ENCODE data around the gene ABCA4.

The ABCA4 gene

GRCh38 chr1:94143173-94143808, 22.3 kb upstream of the ABCA4 start:
- Mint-ChIP-seq H3K9me3 (peaks cover 0 to 4% of the 10 kb centered on the region in 2 donors), H3K4me1 (ENCODE audit: low read depth in 2 of 2) (no peaks in the 10 kb centered on the region), H3K4me3 (no peak overlapping the region), H3K36me3 (ENCODE audit: insufficient read depth) (peaks cover 10% of the 10 kb centered on the region), H3K27ac (no peak overlapping the region), H3K27me3 (peaks cover 5 to 9% of the 10 kb centered on the region in 2 donors)
- ATAC-seq (replicated peaks) (no peak), DNase-seq (no peak)

GRCh38 chr1:94142583-94142982, 21.6 kb upstream of the ABCA4 start:
- ATAC-seq (replicated peaks) (no peak), DNase-seq (no peak)
- peaks cover 5 to 9% of the 10 kb centered on the region in 2 donors for H3K27me3 Mint-ChIP-seq
- H3K4me1 Mint-ChIP-seq (ENCODE audit: low read depth in 2 of 2): no peaks in the 10 kb centered on the region
- peaks cover 10% of the 10 kb centered on the region for H3K36me3 Mint-ChIP-seq (ENCODE audit: insufficient read depth)
- H3K9me3 Mint-ChIP-seq: peaks cover 0 to 4% of the 10 kb centered on the region in 2 donors
- H3K27ac Mint-ChIP-seq: no peak overlapping the region
- H3K4me3 Mint-ChIP-seq: no peak overlapping the region

- Mint-ChIP-seq H3K27ac (no peak overlapping the region), H3K36me3 (ENCODE audit: insufficient read depth) (peaks cover 10% of the 10 kb centered on the region), H3K4me1 (ENCODE audit: low read depth in 2 of 2) (no peaks in the 10 kb centered on the region)
Observed at GRCh38 chr1:94142022-94142421, 21.1 kb upstream of the ABCA4 start.

GRCh38 chr1:94132111-94132510, 11.2 kb upstream of the ABCA4 start:
- ATAC-seq (replicated peaks) (no peak), DNase-seq (no peak)
- Mint-ChIP-seq H3K36me3 (ENCODE audit: insufficient read depth) (no peaks in the 10 kb centered on the region), H3K27me3 (peaks cover 42 to 55% of the 10 kb centered on the region in 2 donors), H3K27ac (no peak overlapping the region), H3K4me1 (ENCODE audit: low read depth in 2 of 2) (no peaks in the 10 kb centered on the region), H3K9me3 (peaks cover 0 to 2% of the 10 kb centered on the region in 2 donors), H3K4me3 (no peak overlapping the region)

More at GRCh38 chr1:94142022-94142421, 21.1 kb upstream of the ABCA4 start:
- H3K9me3 Mint-ChIP-seq: peaks cover 0 to 4% of the 10 kb centered on the region in 2 donors
- ATAC-seq (replicated peaks) (no peak), DNase-seq (no peak)
- H3K27me3 Mint-ChIP-seq: peaks cover 7 to 13% of the 10 kb centered on the region in 2 donors
- H3K4me3 Mint-ChIP-seq: no peak overlapping the region

GRCh38 chr1:94130851-94131595, 10.1 kb upstream of the ABCA4 start:
- Mint-ChIP-seq H3K36me3 (ENCODE audit: insufficient read depth) (no peaks in the 10 kb centered on the region), H3K4me1 (ENCODE audit: low read depth in 2 of 2) (no peaks in the 10 kb centered on the region), H3K9me3 (peaks cover 0 to 2% of the 10 kb centered on the region in 2 donors), H3K27ac (no peak overlapping the region), H3K4me3 (no peak overlapping the region), H3K27me3 (peaks cover 39 to 49% of the 10 kb centered on the region in 2 donors)
- DNase-seq: no peak
- ATAC-seq (replicated peaks): no peak

- Mint-ChIP-seq H3K4me1 (ENCODE audit: low read depth in 2 of 2) (no peaks in the 10 kb centered on the region), H3K4me3 (no peak overlapping the region), H3K36me3 (ENCODE audit: insufficient read depth) (no peaks in the 10 kb centered on the region), H3K27ac (no peak overlapping the region), H3K9me3 (no peaks in the 10 kb centered on the region), H3K27me3 (peaks cover 39 to 41% of the 10 kb centered on the region in 2 donors)
- ATAC-seq (replicated peaks) (no peak), DNase-seq (no peak)
Observed at GRCh38 chr1:94126651-94127050, 5.7 kb upstream of the ABCA4 start.

- no peak for DNase-seq
- ATAC-seq (replicated peaks): no peak
- H3K4me3 Mint-ChIP-seq: no peak overlapping the region
- H3K27me3 Mint-ChIP-seq: peaks cover 40 to 41% of the 10 kb centered on the region in 2 donors
- H3K27ac Mint-ChIP-seq: no peak overlapping the region
- H3K36me3 Mint-ChIP-seq (ENCODE audit: insufficient read depth): no peaks in the 10 kb centered on the region
- no peaks in the 10 kb centered on the region for H3K4me1 Mint-ChIP-seq (ENCODE audit: low read depth in 2 of 2)
- H3K9me3 Mint-ChIP-seq: no peaks in the 10 kb centered on the region
Observed at GRCh38 chr1:94125551-94126514, 4.9 kb upstream of the ABCA4 start.

- ATAC-seq (replicated peaks): no peak
- H3K36me3 Mint-ChIP-seq (ENCODE audit: insufficient read depth): no peaks in the 10 kb centered on the region
- H3K27me3 Mint-ChIP-seq: peaks cover 49 to 53% of the 10 kb centered on the region in 2 donors
- DNase-seq: no peak
- H3K4me3 Mint-ChIP-seq: no peak overlapping the region
- no peak overlapping the region for H3K27ac Mint-ChIP-seq
- H3K9me3 Mint-ChIP-seq: no peaks in the 10 kb centered on the region
- H3K4me1 Mint-ChIP-seq (ENCODE audit: low read depth in 2 of 2): no peaks in the 10 kb centered on the region
Observed at GRCh38 chr1:94124538-94124937, 3.6 kb upstream of the ABCA4 start.

GRCh38 chr1:94122201-94122970, 1.4 kb upstream of the ABCA4 start:
- peaks cover 45 to 51% of the 10 kb centered on the region in 2 donors for H3K27me3 Mint-ChIP-seq
- H3K27ac Mint-ChIP-seq: no peak overlapping the region
- ATAC-seq (replicated peaks) (no peak), DNase-seq (no peak)
- no peaks in the 10 kb centered on the region for H3K4me1 Mint-ChIP-seq (ENCODE audit: low read depth in 2 of 2)
- H3K36me3 Mint-ChIP-seq (ENCODE audit: insufficient read depth): no peaks in the 10 kb centered on the region
- H3K9me3 Mint-ChIP-seq: no peaks in the 10 kb centered on the region
- H3K4me3 Mint-ChIP-seq: no peak overlapping the region

- ATAC-seq (replicated peaks) (no peak), DNase-seq (no peak)
- H3K36me3 Mint-ChIP-seq (ENCODE audit: insufficient read depth): no peaks in the 10 kb centered on the region
- H3K4me1 Mint-ChIP-seq (ENCODE audit: low read depth in 2 of 2): no peaks in the 10 kb centered on the region
- H3K9me3 Mint-ChIP-seq: no peaks in the 10 kb centered on the region
- H3K4me3 Mint-ChIP-seq: no peak overlapping the region
- H3K27me3 Mint-ChIP-seq: peaks cover 48 to 53% of the 10 kb centered on the region in 2 donors
- H3K27ac Mint-ChIP-seq: no peak overlapping the region
Observed at GRCh38 chr1:94121411-94121821, 468 bp upstream of the ABCA4 start.

GRCh38 chr1:94120570-94120901, 412 bp downstream of the ABCA4 start:
- H3K4me1 Mint-ChIP-seq (ENCODE audit: low read depth in 2 of 2): no peaks in the 10 kb centered on the region
- no peak overlapping the region for H3K27ac Mint-ChIP-seq
- no peaks in the 10 kb centered on the region for H3K36me3 Mint-ChIP-seq (ENCODE audit: insufficient read depth)
- no peaks in the 10 kb centered on the region for H3K9me3 Mint-ChIP-seq
- no peak for ATAC-seq (replicated peaks)
- H3K27me3 Mint-ChIP-seq: peaks cover 42 to 62% of the 10 kb centered on the region in 2 donors
- no peak overlapping the region for H3K4me3 Mint-ChIP-seq
- no peak for DNase-seq

- peaks cover 42 to 68% of the 10 kb centered on the region in 2 donors for H3K27me3 Mint-ChIP-seq
- DNase-seq (no peak), ATAC-seq (replicated peaks) (no peak)
- no peak overlapping the region for H3K4me3 Mint-ChIP-seq
- no peaks in the 10 kb centered on the region for H3K9me3 Mint-ChIP-seq
- H3K4me1 Mint-ChIP-seq (ENCODE audit: low read depth in 2 of 2): no peaks in the 10 kb centered on the region
- no peaks in the 10 kb centered on the region for H3K36me3 Mint-ChIP-seq (ENCODE audit: insufficient read depth)
- H3K27ac Mint-ChIP-seq: no peak overlapping the region
Observed at GRCh38 chr1:94119796-94120569, 965 bp downstream of the ABCA4 start.
